GM21723 (cell line): ENCODE results near the gene PLIN1.

Experiments used
- ATAC-seq: cut with Tn5 transposase; IDR thresholded peaks from one replicate; pipeline ENCODE4 v1.9.1; 2021; ENCODE audit warnings: mild to moderate bottlenecking, moderate library complexity; ENCODE audit not compliant: unreplicated experiment

Gene PLIN1

GRCh38 chr15:89630260-89630659 lies 48.9 kb downstream of the PLIN1 start:
- no peak for ATAC-seq

- no peak for ATAC-seq
Observed at GRCh38 chr15:89629829-89630228, 49.3 kb downstream of the PLIN1 start.

GRCh38 chr15:89628806-89629715 lies 50.1 kb downstream of the PLIN1 start:
- no peak for ATAC-seq

GRCh38 chr15:89628301-89628700 lies 50.9 kb downstream of the PLIN1 start:
- no peak for ATAC-seq

GRCh38 chr15:89627256-89627970 lies 51.8 kb downstream of the PLIN1 start:
- no peak for ATAC-seq

GRCh38 chr15:89625716-89626115 lies 53.5 kb downstream of the PLIN1 start:
- no peak for ATAC-seq

GRCh38 chr15:89623165-89623564 lies 56.0 kb downstream of the PLIN1 start:
- no peak for ATAC-seq

GRCh38 chr15:89621547-89621946 lies 57.6 kb downstream of the PLIN1 start:
- no peak for ATAC-seq

- ATAC-seq = no peak
Observed at GRCh38 chr15:89616228-89616627, 62.9 kb downstream of the PLIN1 start.

- ATAC-seq = no peak
Observed at GRCh38 chr15:89615135-89615534, 64.0 kb downstream of the PLIN1 start.
